Immature natural killer cell (primary cell): ENCODE data around the gene FGF12. TPM values are rescaled to one million over a fixed set of nuclear protein-coding genes. Genes with fewer than 3 reads are reported as not detected.

Experiments used
- DNase-seq, 3 donors: peaks; one replicate each; pipeline ENCODE4 v3.0.0; 2022; ENCODE audit warnings: mixed read lengths in 1 of 3
- H3K27ac Mint-ChIP-seq, 6 donors: one replicate each; pipeline ENCODE4 v1.8.0; 2020; ENCODE audit warnings: mixed read lengths in 6 of 6, mild to moderate bottlenecking in 5 of 6, inconsistent platforms in 4 of 6, moderate library complexity in 3 of 6
- H3K27me3 Mint-ChIP-seq, 3 donors: one replicate each; pipeline ENCODE4 v1.8.0; 2020 to 2021; ENCODE audit warnings: low read depth in 3 of 3, mild to moderate bottlenecking in 3 of 3, mixed read lengths in 3 of 3, moderate library complexity in 3 of 3, inconsistent platforms in 1 of 3
- H3K36me3 Mint-ChIP-seq, 3 donors: one replicate each; pipeline ENCODE4 v1.8.0; 2020; ENCODE audit warnings: mixed read lengths in 3 of 3, inconsistent platforms in 2 of 3, mild to moderate bottlenecking in 2 of 3
- H3K4me1 Mint-ChIP-seq, 2 donors: one replicate each; pipeline ENCODE4 v1.8.0; 2020; ENCODE audit warnings: inconsistent platforms in 2 of 2, mild to moderate bottlenecking in 2 of 2, mixed read lengths in 2 of 2, moderate library complexity in 1 of 2
- H3K4me3 Mint-ChIP-seq, 5 donors: one replicate each; pipeline ENCODE4 v1.8.0; 2020; ENCODE audit warnings: mild to moderate bottlenecking in 5 of 5, mixed read lengths in 5 of 5, inconsistent platforms in 3 of 5, moderate library complexity in 3 of 5
- H3K9me3 Mint-ChIP-seq, 6 donors: one replicate each; pipeline ENCODE4 v1.8.0; 2020; ENCODE audit warnings: mild to moderate bottlenecking in 6 of 6, mixed read lengths in 6 of 6, inconsistent platforms in 4 of 6, moderate library complexity in 3 of 6
- polyA plus RNA-seq, 3 donors: library from polyadenylated mRNA; unstranded; fragments of 300-500 nt; fragmentation: Illumina TruSeq; gene quantifications; one replicate each; pipeline ENCODE4 v1.2.3, GENCODE V29; 2021

FGF12 gene
- polyA plus RNA-seq, 3 donors from 2014 or later: not detected

DNA sequence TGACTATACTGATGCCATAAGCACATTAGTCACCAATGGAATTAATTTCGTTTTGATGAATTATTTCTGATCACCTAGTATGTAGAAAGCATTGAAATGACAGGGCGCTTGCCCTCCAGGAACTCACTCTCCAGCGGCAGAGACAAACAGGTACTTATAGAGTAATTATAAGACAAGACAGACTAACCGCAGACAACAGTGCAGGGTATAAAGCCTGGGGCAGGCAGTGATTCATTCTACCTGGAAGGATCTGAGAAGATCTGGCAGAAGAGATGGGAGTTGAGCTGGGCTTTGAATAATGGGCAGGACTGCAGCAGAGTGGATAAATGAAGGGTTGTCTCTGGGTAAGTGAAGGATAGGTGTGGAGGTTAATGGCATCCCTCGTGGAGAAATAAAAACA, 331.8 kb downstream of the FGF12 start:
- Mint-ChIP-seq H3K36me3 (no peaks in the 10 kb centered on the region), H3K27me3 (peaks cover 0 to 2% (median 2%) of the 10 kb centered on the region in 3 donors), H3K4me3 (no peak overlapping the region), H3K9me3 (peaks cover 0 to 13% (median 5%) of the 10 kb centered on the region in 6 donors), H3K4me1 (no peaks in the 10 kb centered on the region), H3K27ac (no peak overlapping the region)
- no peak for DNase-seq

- no peak overlapping the region for H3K27ac Mint-ChIP-seq
- no peak overlapping the region for H3K4me3 Mint-ChIP-seq
- H3K9me3 Mint-ChIP-seq: peaks cover 0 to 14% (median 5%) of the 10 kb centered on the region in 6 donors
- no peaks in the 10 kb centered on the region for H3K4me1 Mint-ChIP-seq
- H3K27me3 Mint-ChIP-seq: peaks cover 0 to 2% (median 0%) of the 10 kb centered on the region in 3 donors
- DNase-seq: no peak
- no peaks in the 10 kb centered on the region for H3K36me3 Mint-ChIP-seq
These were observed 334.4 kb downstream of the FGF12 start for GRCh38 chr3:192392986-192393385.

- Mint-ChIP-seq H3K4me1 (no peaks in the 10 kb centered on the region), H3K36me3 (no peaks in the 10 kb centered on the region), H3K9me3 (peaks cover 0 to 15% (median 5%) of the 10 kb centered on the region in 6 donors), H3K27me3 (no peaks in the 10 kb centered on the region), H3K4me3 (no peak overlapping the region), H3K27ac (no peak overlapping the region)
- DNase-seq: no peak
These were observed 344.5 kb downstream of the FGF12 start for GRCh38 chr3:192382861-192383260.

DNA sequence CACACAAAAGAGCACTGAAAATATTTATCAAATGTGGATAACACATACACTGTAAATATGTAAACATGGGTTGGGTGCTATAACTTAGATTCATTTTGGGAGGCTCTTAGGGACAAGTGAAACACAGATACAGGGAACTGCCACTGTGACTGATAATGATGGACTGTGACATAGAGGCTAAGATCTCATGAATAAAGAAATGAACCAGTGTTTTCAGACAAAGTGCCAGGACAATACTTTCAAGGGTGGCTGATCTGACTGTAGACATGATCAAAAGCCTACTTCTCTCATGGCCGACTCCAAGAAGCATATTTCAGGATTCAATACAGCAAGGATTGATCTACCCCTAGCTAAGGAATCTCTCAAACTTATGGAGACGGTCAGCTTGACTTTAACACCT, 353.8 kb downstream of the FGF12 start:
- no peak overlapping the region for H3K4me3 Mint-ChIP-seq
- H3K36me3 Mint-ChIP-seq: no peaks in the 10 kb centered on the region
- no peak for DNase-seq
- peaks cover 0 to 2% (median 1%) of the 10 kb centered on the region in 6 donors for H3K9me3 Mint-ChIP-seq
- H3K4me1 Mint-ChIP-seq: no peaks in the 10 kb centered on the region
- peaks cover 0 to 4% (median 0%) of the 10 kb centered on the region in 3 donors for H3K27me3 Mint-ChIP-seq
- H3K27ac Mint-ChIP-seq: no peak overlapping the region

GRCh38 chr3:192373032-192373431, 354.3 kb downstream of the FGF12 start:
- DNase-seq: no peak
- H3K4me1 Mint-ChIP-seq: no peaks in the 10 kb centered on the region
- no peak overlapping the region for H3K27ac Mint-ChIP-seq
- peaks cover 0 to 2% (median under 1%) of the 10 kb centered on the region in 6 donors for H3K9me3 Mint-ChIP-seq
- no peak overlapping the region for H3K4me3 Mint-ChIP-seq
- peaks cover 0 to 4% (median 0%) of the 10 kb centered on the region in 3 donors for H3K27me3 Mint-ChIP-seq
- H3K36me3 Mint-ChIP-seq: no peaks in the 10 kb centered on the region

GRCh38 chr3:192372616-192373015, 354.7 kb downstream of the FGF12 start:
- no peak for DNase-seq
- peaks cover 0 to 2% (median under 1%) of the 10 kb centered on the region in 6 donors for H3K9me3 Mint-ChIP-seq
- no peaks in the 10 kb centered on the region for H3K36me3 Mint-ChIP-seq
- no peak overlapping the region for H3K4me3 Mint-ChIP-seq
- no peaks in the 10 kb centered on the region for H3K4me1 Mint-ChIP-seq
- no peak overlapping the region for H3K27ac Mint-ChIP-seq
- peaks cover 0 to 4% (median 0%) of the 10 kb centered on the region in 3 donors for H3K27me3 Mint-ChIP-seq

GRCh38 chr3:192371870-192372400, 355.4 kb downstream of the FGF12 start:
- Mint-ChIP-seq H3K9me3 (peaks cover 0 to 2% (median 0%) of the 10 kb centered on the region in 6 donors), H3K36me3 (no peaks in the 10 kb centered on the region), H3K27me3 (peaks cover 0 to 4% (median 0%) of the 10 kb centered on the region in 3 donors), H3K27ac (no peak overlapping the region), H3K4me3 (no peak overlapping the region), H3K4me1 (no peaks in the 10 kb centered on the region)
- no peak for DNase-seq

DNA sequence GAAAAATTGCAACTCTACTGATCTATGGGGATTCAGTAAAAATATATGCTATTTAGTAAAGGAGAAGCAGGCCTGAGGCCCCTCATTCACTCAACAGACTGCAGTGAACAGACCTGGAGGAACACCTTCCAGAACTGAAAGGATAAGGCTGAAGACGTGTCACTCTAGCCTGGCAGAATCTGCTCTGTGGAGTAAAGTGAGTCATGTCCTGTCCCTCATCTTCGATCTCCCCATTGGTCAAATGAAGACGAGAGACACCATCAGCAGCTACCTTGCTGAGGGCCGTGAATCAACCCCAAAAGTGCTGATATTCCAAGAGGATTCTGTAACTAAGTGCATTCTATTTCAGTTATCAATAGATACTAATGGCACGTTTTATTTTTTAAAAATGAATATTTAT, 359.7 kb downstream of the FGF12 start:
- Mint-ChIP-seq H3K4me1 (no peaks in the 10 kb centered on the region), H3K4me3 (no peak overlapping the region), H3K9me3 (peaks cover 0 to 6% (median under 1%) of the 10 kb centered on the region in 6 donors), H3K27ac (no peak overlapping the region), H3K36me3 (no peaks in the 10 kb centered on the region), H3K27me3 (peaks cover 0 to 2% (median 0%) of the 10 kb centered on the region in 3 donors)
- no peak for DNase-seq

- H3K4me1 Mint-ChIP-seq: no peaks in the 10 kb centered on the region
- no peak overlapping the region for H3K27ac Mint-ChIP-seq
- no peak overlapping the region for H3K4me3 Mint-ChIP-seq
- H3K27me3 Mint-ChIP-seq: peaks cover 0 to 4% (median 0%) of the 10 kb centered on the region in 3 donors
- H3K9me3 Mint-ChIP-seq: peaks cover 0 to 6% (median 2%) of the 10 kb centered on the region in 6 donors
- DNase-seq: no peak
- H3K36me3 Mint-ChIP-seq: no peaks in the 10 kb centered on the region
These were observed 360.4 kb downstream of the FGF12 start for GRCh38 chr3:192366916-192367315.

GRCh38 chr3:192365571-192365970, 361.8 kb downstream of the FGF12 start:
- H3K36me3 Mint-ChIP-seq: no peaks in the 10 kb centered on the region
- H3K27me3 Mint-ChIP-seq: peaks cover 0 to 4% (median 0%) of the 10 kb centered on the region in 3 donors
- H3K9me3 Mint-ChIP-seq: peaks cover 0 to 6% (median 2%) of the 10 kb centered on the region in 6 donors
- no peak for DNase-seq
- H3K27ac Mint-ChIP-seq: no peak overlapping the region
- H3K4me1 Mint-ChIP-seq: no peaks in the 10 kb centered on the region
- no peak overlapping the region for H3K4me3 Mint-ChIP-seq

DNA sequence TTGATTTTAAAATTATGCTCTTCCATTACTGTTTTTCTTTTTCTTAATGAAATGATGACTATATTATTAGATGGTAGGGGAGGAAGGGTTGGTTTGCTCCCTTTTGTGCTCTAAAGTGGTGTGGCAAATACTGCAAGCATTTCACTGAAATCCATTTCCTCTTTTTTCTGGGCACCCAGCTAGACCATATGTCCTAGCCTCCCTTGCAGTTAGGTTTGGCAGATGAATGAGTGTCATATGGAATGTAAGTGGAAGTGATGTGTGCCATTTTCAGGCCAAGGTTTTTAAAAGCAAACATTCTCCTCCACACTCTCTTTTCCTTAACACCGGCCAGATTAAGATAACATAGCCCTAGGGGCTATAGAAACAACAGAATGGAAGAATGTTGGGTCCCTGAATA, 363.0 kb downstream of the FGF12 start:
- no peak overlapping the region for H3K27ac Mint-ChIP-seq
- no peak for DNase-seq
- no peaks in the 10 kb centered on the region for H3K4me1 Mint-ChIP-seq
- H3K36me3 Mint-ChIP-seq: no peaks in the 10 kb centered on the region
- peaks cover 0 to 3% (median under 1%) of the 10 kb centered on the region in 3 donors for H3K27me3 Mint-ChIP-seq
- peaks cover 0 to 6% (median 2%) of the 10 kb centered on the region in 6 donors for H3K9me3 Mint-ChIP-seq
- no peak overlapping the region for H3K4me3 Mint-ChIP-seq

GRCh38 chr3:192354687-192355086, 372.7 kb downstream of the FGF12 start:
- no peaks in the 10 kb centered on the region for H3K4me1 Mint-ChIP-seq
- H3K27me3 Mint-ChIP-seq: peaks cover 0 to 2% (median 0%) of the 10 kb centered on the region in 3 donors
- no peak overlapping the region for H3K4me3 Mint-ChIP-seq
- peaks cover 0 to 5% (median 4%) of the 10 kb centered on the region in 6 donors for H3K9me3 Mint-ChIP-seq
- DNase-seq: no peak
- no peaks in the 10 kb centered on the region for H3K36me3 Mint-ChIP-seq
- no peak overlapping the region for H3K27ac Mint-ChIP-seq

DNA sequence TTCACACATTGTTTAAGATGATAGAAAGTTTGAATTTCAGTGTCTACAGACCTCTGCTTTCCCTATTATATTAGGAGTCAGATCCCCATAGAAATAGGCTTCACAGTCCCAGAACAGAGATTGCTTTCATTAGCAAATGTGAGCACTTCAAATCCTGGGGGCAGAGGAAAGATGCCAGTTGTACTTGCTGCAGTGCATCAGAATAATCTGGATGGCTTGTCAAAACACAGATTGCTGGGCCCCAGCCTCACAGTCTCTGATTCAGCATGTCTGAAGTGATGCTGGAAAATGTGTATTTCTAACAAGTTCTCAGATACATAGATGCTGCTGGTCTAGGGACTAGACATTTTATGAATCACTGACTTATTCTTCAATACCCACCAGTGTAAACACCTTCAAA, 375.2 kb downstream of the FGF12 start:
- H3K27ac Mint-ChIP-seq: no peak overlapping the region
- no peak for DNase-seq
- H3K4me3 Mint-ChIP-seq: no peak overlapping the region
- no peaks in the 10 kb centered on the region for H3K27me3 Mint-ChIP-seq
- no peaks in the 10 kb centered on the region for H3K4me1 Mint-ChIP-seq
- H3K36me3 Mint-ChIP-seq: no peaks in the 10 kb centered on the region
- peaks cover 0 to 11% (median 4%) of the 10 kb centered on the region in 6 donors for H3K9me3 Mint-ChIP-seq

- peaks cover 0 to 10% (median 4%) of the 10 kb centered on the region in 6 donors for H3K9me3 Mint-ChIP-seq
- no peaks in the 10 kb centered on the region for H3K27me3 Mint-ChIP-seq
- H3K27ac Mint-ChIP-seq: no peak overlapping the region
- H3K4me1 Mint-ChIP-seq: no peaks in the 10 kb centered on the region
- DNase-seq: no peak
- H3K36me3 Mint-ChIP-seq: no peaks in the 10 kb centered on the region
- H3K4me3 Mint-ChIP-seq: no peak overlapping the region
These were observed 375.9 kb downstream of the FGF12 start for GRCh38 chr3:192351441-192351840.

- peaks cover 0 to 9% (median 4%) of the 10 kb centered on the region in 6 donors for H3K9me3 Mint-ChIP-seq
- H3K4me1 Mint-ChIP-seq: no peaks in the 10 kb centered on the region
- no peak overlapping the region for H3K27ac Mint-ChIP-seq
- H3K36me3 Mint-ChIP-seq: no peaks in the 10 kb centered on the region
- H3K27me3 Mint-ChIP-seq: peaks cover 0 to 2% (median 0%) of the 10 kb centered on the region in 3 donors
- H3K4me3 Mint-ChIP-seq: no peak overlapping the region
- DNase-seq: no peak
These were observed 387.3 kb downstream of the FGF12 start for GRCh38 chr3:192340031-192340430.
